GM23338 (cell line): Measurements from ENCODE around the gene FAM47E. TPM values are rescaled to one million over a fixed set of nuclear protein-coding genes. Genes with fewer than 3 reads are reported as not detected.

Experiments used
- ATAC-seq: fragments of 200-7000 bp; cut with Tn5 transposase; 3 replicates; pipeline ENCODE4 v1.9.1; 2020
- DNase-seq: peaks from one replicate; pipeline ENCODE4 v3.0.0-alpha.2; 2015; ENCODE audit warnings: low spot score
- H2AFZ ChIP-seq: fragments of 200-600 bp; sonication (generic); 2 replicates; pipeline ENCODE4 v1.8.0; 2016; ENCODE audit warnings: antibody characterized with exemption, mild to moderate bottlenecking, moderate library complexity
- H3F3A ChIP-seq: fragments of 200-600 bp; sonication (generic); replicated peaks from 2 replicates; pipeline ENCODE4 v1.8.0; 2017; ENCODE audit warnings: antibody characterized with exemption, mixed run types, low read depth
- H3K27ac ChIP-seq: fragments of 200-600 bp; sonication (generic); 2 replicates; pipeline ENCODE4 v1.6.1; 2016; ENCODE audit warnings: low read depth
- H3K27me3 ChIP-seq: fragments of 200-600 bp; sonication (generic); 2 replicates; pipeline ENCODE4 v1.8.0; 2016; ENCODE audit warnings: mild to moderate bottlenecking, mixed run types, moderate library complexity; ENCODE audit not compliant: insufficient read depth
- H3K36me3 ChIP-seq: fragments of 200-600 bp; sonication (generic); 2 replicates; pipeline ENCODE4 v1.8.0; 2016; ENCODE audit warnings: mild to moderate bottlenecking; ENCODE audit not compliant: insufficient read depth
- H3K4me1 ChIP-seq: fragments of 200-600 bp; sonication (generic); 2 replicates; pipeline ENCODE4 v1.8.0; 2016; ENCODE audit warnings: mild to moderate bottlenecking, moderate library complexity; ENCODE audit not compliant: insufficient read depth
- H3K4me2 ChIP-seq: fragments of 200-600 bp; sonication (generic); 2 replicates; pipeline ENCODE4 v1.7.1; 2017; ENCODE audit warnings: mixed run types
- H3K4me3 ChIP-seq: fragments of 200-600 bp; sonication (generic); 2 replicates; pipeline ENCODE4 v1.6.1; 2016; ENCODE audit warnings: mixed run types
- H3K79me2 ChIP-seq: fragments of 200-600 bp; sonication (generic); replicated peaks from 2 replicates; pipeline ENCODE4 v1.8.0; 2017; ENCODE audit warnings: mild to moderate bottlenecking; ENCODE audit not compliant: insufficient read depth
- H3K9me2 ChIP-seq: fragments of 200-600 bp; sonication (generic); 2 replicates; pipeline ENCODE4 v1.8.0; 2017; ENCODE audit not compliant: insufficient read depth
- H4K20me1 ChIP-seq: fragments of 200-600 bp; sonication (generic); replicated peaks from 2 replicates; pipeline ENCODE4 v1.8.0; 2017; ENCODE audit warnings: mild to moderate bottlenecking; ENCODE audit not compliant: insufficient read depth
- H3K27ac Mint-ChIP-seq: 2 replicates; pipeline ENCODE4 v1.8.0; 2020; ENCODE audit warnings: inconsistent platforms, mild to moderate bottlenecking, moderate library complexity, mixed read lengths
- H3K27me3 Mint-ChIP-seq: 3 replicates; pipeline ENCODE4 v1.8.0; 2022; ENCODE audit warnings: low read depth, mild to moderate bottlenecking, moderate library complexity, mixed read lengths, inconsistent platforms; ENCODE audit not compliant: insufficient read depth, poor library complexity
- H3K36me3 Mint-ChIP-seq: 3 replicates; pipeline ENCODE4 v1.8.0; 2021; ENCODE audit warnings: low read depth, mild to moderate bottlenecking, inconsistent platforms, moderate library complexity, mixed read lengths
- H3K4me1 Mint-ChIP-seq: 3 replicates; pipeline ENCODE4 v1.8.0; 2020; ENCODE audit warnings: mild to moderate bottlenecking, inconsistent platforms, mixed read lengths
- H3K4me3 Mint-ChIP-seq: 3 replicates; pipeline ENCODE4 v1.8.0; 2021; ENCODE audit warnings: moderate library complexity, mild to moderate bottlenecking, inconsistent platforms, mixed read lengths
- H3K9me3 Mint-ChIP-seq: 3 replicates; pipeline ENCODE4 v1.8.0; 2020; ENCODE audit warnings: moderate library complexity, mild to moderate bottlenecking, inconsistent platforms, mixed read lengths
- CREB1 ChIP-seq: fragments of 250-450 bp; sonication (Bioruptor Pico); IDR thresholded peaks from 2 replicates; pipeline ENCODE4 v1.5.0; 2020; ENCODE audit warnings: low read depth, mild to moderate bottlenecking, moderate library complexity
- EZH2 ChIP-seq: fragments of 200-600 bp; sonication (generic); IDR thresholded peaks from one replicate; pipeline ENCODE4 v1.8.0; 2017; ENCODE audit warnings: antibody characterized with exemption, mild to moderate bottlenecking, low read depth; ENCODE audit not compliant: unreplicated experiment
- POLR2AphosphoS5 ChIP-seq: IDR thresholded peaks from 2 replicates; pipeline ENCODE4 v1.6.1; 2016; ENCODE audit warnings: antibody characterized with exemption, low read depth
- STAT1 ChIP-seq: IDR thresholded peaks from one replicate; pipeline ENCODE4 v1.6.1; 2016; ENCODE audit warnings: antibody characterized with exemption; ENCODE audit not compliant: unreplicated experiment
- polyA plus RNA-seq: library from polyadenylated mRNA; unstranded; fragments of >200 nt; fragmentation: Nextera tagmentation; extraction: Ambion mirVana; gene quantifications from 2 replicates; pipeline ENCODE4 v1.2.1, GENCODE V29; 2016
- total RNA-seq: library from RNA; depleted of rRNA; stranded (reverse); fragments of >200 nt; shearing (Covaris generic); gene quantifications from 2 replicates; pipeline ENCODE4 v1.2.3, GENCODE V29; 2014
- TF ChIP-seq, protein P1 (sequence below): fragments of 250-450 bp; sonication (Bioruptor Pico); IDR thresholded peaks from 2 replicates; pipeline ENCODE4 v1.5.0; 2020; ENCODE audit warnings: mild to moderate bottlenecking, moderate library complexity
- TF ChIP-seq, protein P2 (sequence below): IDR thresholded peaks from one replicate; pipeline ENCODE4 v1.6.1; 2018; ENCODE audit warnings: antibody characterized with exemption; ENCODE audit not compliant: unreplicated experiment

The FAM47E gene
- total and polyA plus RNA-seq, 2 experiments from 2014 or later, result 0.66 to 2.3 TPM

GRCh38 chr4:76313547-76313946, 62.0 kb downstream of the FAM47E start:
- DNase-seq, result no peak
- no peaks in the 10 kb centered on the region for H3K27me3 ChIP-seq
- Mint-ChIP-seq H3K27me3 (peaks cover under 1% of the 10 kb centered on the region), H3K4me3 (no peak overlapping the region), H3K27ac (no peak overlapping the region), H3K36me3 (peaks cover 4% of the 10 kb centered on the region; the same call in 1 of the 3 replicates), H3K9me3 (peaks cover 12% of the 10 kb centered on the region; the same call in 1 of the 3 replicates), H3K4me1 (no peaks in the 10 kb centered on the region; the same call in 2 of the 3 replicates)
- H3K36me3 ChIP-seq, result no peaks in the 10 kb centered on the region; the same call in 1 of the 2 replicates
- no peak for ATAC-seq
- H3F3A ChIP-seq, result no peaks in the 10 kb centered on the region
- no peak overlapping the region for H3K4me2 ChIP-seq
- no peaks in the 10 kb centered on the region for H4K20me1 ChIP-seq
- H3K27ac ChIP-seq, result no peak overlapping the region
- H3K4me1 ChIP-seq, result no peaks in the 10 kb centered on the region
- no peaks in the 10 kb centered on the region for H3K9me2 ChIP-seq
- no peak overlapping the region for H2AFZ ChIP-seq
- no peaks in the 10 kb centered on the region for H3K79me2 ChIP-seq
- no peak overlapping the region for H3K4me3 ChIP-seq
- TF ChIP-seq POLR2AphosphoS5, result no peak
- no peak for TF ChIP-seq CREB1 (CRISPR knock-in tag)
- TF ChIP-seq, protein P1, sequence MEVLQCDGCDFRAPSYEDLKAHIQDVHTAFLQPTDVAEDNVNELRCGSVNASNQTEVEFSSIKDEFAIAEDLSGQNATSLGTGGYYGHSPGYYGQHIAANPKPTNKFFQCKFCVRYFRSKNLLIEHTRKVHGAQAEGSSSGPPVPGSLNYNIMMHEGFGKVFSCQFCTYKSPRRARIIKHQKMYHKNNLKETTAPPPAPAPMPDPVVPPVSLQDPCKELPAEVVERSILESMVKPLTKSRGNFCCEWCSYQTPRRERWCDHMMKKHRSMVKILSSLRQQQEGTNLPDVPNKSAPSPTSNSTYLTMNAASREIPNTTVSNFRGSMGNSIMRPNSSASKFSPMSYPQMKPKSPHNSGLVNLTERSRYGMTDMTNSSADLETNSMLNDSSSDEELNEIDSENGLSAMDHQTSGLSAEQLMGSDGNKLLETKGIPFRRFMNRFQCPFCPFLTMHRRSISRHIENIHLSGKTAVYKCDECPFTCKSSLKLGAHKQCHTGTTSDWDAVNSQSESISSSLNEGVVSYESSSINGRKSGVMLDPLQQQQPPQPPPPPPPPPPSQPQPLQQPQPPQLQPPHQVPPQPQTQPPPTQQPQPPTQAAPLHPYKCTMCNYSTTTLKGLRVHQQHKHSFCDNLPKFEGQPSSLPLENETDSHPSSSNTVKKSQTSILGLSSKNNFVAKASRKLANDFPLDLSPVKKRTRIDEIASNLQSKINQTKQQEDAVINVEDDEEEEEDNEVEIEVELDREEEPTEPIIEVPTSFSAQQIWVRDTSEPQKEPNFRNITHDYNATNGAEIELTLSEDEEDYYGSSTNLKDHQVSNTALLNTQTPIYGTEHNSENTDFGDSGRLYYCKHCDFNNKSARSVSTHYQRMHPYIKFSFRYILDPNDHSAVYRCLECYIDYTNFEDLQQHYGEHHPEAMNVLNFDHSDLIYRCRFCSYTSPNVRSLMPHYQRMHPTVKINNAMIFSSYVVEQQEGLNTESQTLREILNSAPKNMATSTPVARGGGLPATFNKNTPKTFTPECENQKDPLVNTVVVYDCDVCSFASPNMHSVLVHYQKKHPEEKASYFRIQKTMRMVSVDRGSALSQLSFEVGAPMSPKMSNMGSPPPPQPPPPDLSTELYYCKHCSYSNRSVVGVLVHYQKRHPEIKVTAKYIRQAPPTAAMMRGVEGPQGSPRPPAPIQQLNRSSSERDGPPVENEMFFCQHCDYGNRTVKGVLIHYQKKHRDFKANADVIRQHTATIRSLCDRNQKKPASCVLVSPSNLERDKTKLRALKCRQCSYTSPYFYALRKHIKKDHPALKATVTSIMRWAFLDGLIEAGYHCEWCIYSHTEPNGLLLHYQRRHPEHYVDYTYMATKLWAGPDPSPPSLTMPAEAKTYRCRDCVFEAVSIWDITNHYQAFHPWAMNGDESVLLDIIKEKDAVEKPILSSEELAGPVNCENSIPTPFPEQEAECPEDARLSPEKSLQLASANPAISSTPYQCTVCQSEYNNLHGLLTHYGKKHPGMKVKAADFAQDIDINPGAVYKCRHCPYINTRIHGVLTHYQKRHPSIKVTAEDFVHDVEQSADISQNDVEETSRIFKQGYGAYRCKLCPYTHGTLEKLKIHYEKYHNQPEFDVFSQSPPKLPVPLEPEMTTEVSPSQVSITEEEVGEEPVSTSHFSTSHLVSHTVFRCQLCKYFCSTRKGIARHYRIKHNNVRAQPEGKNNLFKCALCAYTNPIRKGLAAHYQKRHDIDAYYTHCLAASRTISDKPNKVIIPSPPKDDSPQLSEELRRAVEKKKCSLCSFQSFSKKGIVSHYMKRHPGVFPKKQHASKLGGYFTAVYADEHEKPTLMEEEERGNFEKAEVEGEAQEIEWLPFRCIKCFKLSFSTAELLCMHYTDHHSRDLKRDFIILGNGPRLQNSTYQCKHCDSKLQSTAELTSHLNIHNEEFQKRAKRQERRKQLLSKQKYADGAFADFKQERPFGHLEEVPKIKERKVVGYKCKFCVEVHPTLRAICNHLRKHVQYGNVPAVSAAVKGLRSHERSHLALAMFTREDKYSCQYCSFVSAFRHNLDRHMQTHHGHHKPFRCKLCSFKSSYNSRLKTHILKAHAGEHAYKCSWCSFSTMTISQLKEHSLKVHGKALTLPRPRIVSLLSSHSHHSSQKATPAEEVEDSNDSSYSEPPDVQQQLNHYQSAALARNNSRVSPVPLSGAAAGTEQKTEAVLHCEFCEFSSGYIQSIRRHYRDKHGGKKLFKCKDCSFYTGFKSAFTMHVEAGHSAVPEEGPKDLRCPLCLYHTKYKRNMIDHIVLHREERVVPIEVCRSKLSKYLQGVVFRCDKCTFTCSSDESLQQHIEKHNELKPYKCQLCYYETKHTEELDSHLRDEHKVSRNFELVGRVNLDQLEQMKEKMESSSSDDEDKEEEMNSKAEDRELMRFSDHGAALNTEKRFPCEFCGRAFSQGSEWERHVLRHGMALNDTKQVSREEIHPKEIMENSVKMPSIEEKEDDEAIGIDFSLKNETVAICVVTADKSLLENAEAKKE, result no peak
- no peak for TF ChIP-seq EZH2
- TF ChIP-seq STAT1, result no peak

- TF ChIP-seq, protein P2, sequence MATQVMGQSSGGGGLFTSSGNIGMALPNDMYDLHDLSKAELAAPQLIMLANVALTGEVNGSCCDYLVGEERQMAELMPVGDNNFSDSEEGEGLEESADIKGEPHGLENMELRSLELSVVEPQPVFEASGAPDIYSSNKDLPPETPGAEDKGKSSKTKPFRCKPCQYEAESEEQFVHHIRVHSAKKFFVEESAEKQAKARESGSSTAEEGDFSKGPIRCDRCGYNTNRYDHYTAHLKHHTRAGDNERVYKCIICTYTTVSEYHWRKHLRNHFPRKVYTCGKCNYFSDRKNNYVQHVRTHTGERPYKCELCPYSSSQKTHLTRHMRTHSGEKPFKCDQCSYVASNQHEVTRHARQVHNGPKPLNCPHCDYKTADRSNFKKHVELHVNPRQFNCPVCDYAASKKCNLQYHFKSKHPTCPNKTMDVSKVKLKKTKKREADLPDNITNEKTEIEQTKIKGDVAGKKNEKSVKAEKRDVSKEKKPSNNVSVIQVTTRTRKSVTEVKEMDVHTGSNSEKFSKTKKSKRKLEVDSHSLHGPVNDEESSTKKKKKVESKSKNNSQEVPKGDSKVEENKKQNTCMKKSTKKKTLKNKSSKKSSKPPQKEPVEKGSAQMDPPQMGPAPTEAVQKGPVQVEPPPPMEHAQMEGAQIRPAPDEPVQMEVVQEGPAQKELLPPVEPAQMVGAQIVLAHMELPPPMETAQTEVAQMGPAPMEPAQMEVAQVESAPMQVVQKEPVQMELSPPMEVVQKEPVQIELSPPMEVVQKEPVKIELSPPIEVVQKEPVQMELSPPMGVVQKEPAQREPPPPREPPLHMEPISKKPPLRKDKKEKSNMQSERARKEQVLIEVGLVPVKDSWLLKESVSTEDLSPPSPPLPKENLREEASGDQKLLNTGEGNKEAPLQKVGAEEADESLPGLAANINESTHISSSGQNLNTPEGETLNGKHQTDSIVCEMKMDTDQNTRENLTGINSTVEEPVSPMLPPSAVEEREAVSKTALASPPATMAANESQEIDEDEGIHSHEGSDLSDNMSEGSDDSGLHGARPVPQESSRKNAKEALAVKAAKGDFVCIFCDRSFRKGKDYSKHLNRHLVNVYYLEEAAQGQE, result no peak
- no peaks in the 10 kb centered on the region for H3K4me1 ChIP-seq
- no peak overlapping the region for H3K4me3 Mint-ChIP-seq
Measured at GRCh38 chr4:76315267-76315918, 63.9 kb downstream of the FAM47E start.

More at GRCh38 chr4:76315267-76315918, 63.9 kb downstream of the FAM47E start:
- H3K27me3 ChIP-seq, result no peaks in the 10 kb centered on the region
- Mint-ChIP-seq H3K4me1 (no peaks in the 10 kb centered on the region; the same call in 2 of the 3 replicates), H3K9me3 (peaks cover 12% of the 10 kb centered on the region; the same call in 2 of the 3 replicates), H3K36me3 (no peaks in the 10 kb centered on the region), H3K27ac (no peak overlapping the region), H3K27me3 (no peaks in the 10 kb centered on the region)
- H3K4me2 ChIP-seq, result no peak overlapping the region
- H3K27ac ChIP-seq, result no peak overlapping the region
- H2AFZ ChIP-seq, result no peak overlapping the region
- H3K79me2 ChIP-seq, result no peaks in the 10 kb centered on the region
- DNase-seq, result no peak
- H4K20me1 ChIP-seq, result no peaks in the 10 kb centered on the region
- H3K36me3 ChIP-seq, result no peaks in the 10 kb centered on the region; the same call in 1 of the 2 replicates
- no peak for ATAC-seq
- H3K4me3 ChIP-seq, result no peak overlapping the region
- no peaks in the 10 kb centered on the region for H3K9me2 ChIP-seq
- no peaks in the 10 kb centered on the region for H3F3A ChIP-seq
